Ovary (tissue), 3 donors: ENCODE data around the gene TLX2.

Experiments
- CTCF ChIP-seq, 3 donors: fragments of 450-650 bp in 2 of 3; fragments of 200-600 bp in 1 of 3; IDR thresholded peaks; one replicate each; pipeline versions ENCODE4 v1.5.1 to v1.8.0; 2016 to 2022; ENCODE audit warnings: antibody characterized with exemption in 3 of 3, mild to moderate bottlenecking in 1 of 3
- POLR2A ChIP-seq: fragments of 450-650 bp; IDR thresholded peaks from one replicate; pipeline ENCODE4 v1.6.1; 2017; ENCODE audit warnings: antibody characterized with exemption, mild to moderate bottlenecking, moderate library complexity
- donor health status: DM: no; HTN: no; CAD: no.

- no peak for TF ChIP-seq CTCF (IDR thresholded peaks at IDR 0.05)
- TF ChIP-seq POLR2A: no peak
Measured at GRCh38 chr2:74514368-74515270, at the start of gene TLX2.
